Ishikawa (cell line): ENCODE results near the gene PHF2.
A peak's percentile ranks its signal among the peaks of the same experiment; 100 is the strongest.

Experiments
- CEBPB ChIP-seq: IDR thresholded peaks from 2 replicates; pipeline ENCODE4 v1.6.1; 2012
- CREB1 ChIP-seq: IDR thresholded peaks from 2 replicates; pipeline ENCODE4 v1.6.1; 2012; ENCODE audit warnings: low read depth
- EGR1 ChIP-seq: IDR thresholded peaks from 2 replicates; pipeline ENCODE4 v1.6.1; 2012
- EP300 ChIP-seq: IDR thresholded peaks from 2 replicates; pipeline ENCODE4 v1.6.1; 2012; ENCODE audit warnings: borderline replicate concordance
- FOXM1 ChIP-seq: IDR thresholded peaks from 2 replicates; pipeline ENCODE4 v1.6.1; 2012; ENCODE audit warnings: low read depth, borderline replicate concordance
- MAX ChIP-seq: IDR thresholded peaks from 2 replicates; pipeline ENCODE4 v1.6.1; 2012
- NFIC ChIP-seq: IDR thresholded peaks from 2 replicates; pipeline ENCODE4 v1.6.1; 2012
- RAD21 ChIP-seq: IDR thresholded peaks from 2 replicates; pipeline ENCODE4 v1.6.1; 2012; ENCODE audit warnings: low read depth
- REST ChIP-seq: IDR thresholded peaks from 2 replicates; pipeline ENCODE4 v1.6.1; 2012; ENCODE audit warnings: low read depth, mild to moderate bottlenecking
- TAF1 ChIP-seq: IDR thresholded peaks from 2 replicates; pipeline ENCODE4 v1.6.1; 2012; ENCODE audit warnings: low read depth, mild to moderate bottlenecking
- TCF12 ChIP-seq: IDR thresholded peaks from 2 replicates; pipeline ENCODE4 v1.6.1; 2012; ENCODE audit warnings: low read depth
- TEAD4 ChIP-seq: IDR thresholded peaks from 2 replicates; pipeline ENCODE4 v1.6.1; 2012
- USF1 ChIP-seq: IDR thresholded peaks from 2 replicates; pipeline ENCODE4 v1.6.1; 2012
- YY1 ChIP-seq: IDR thresholded peaks from 2 replicates; pipeline ENCODE4 v1.6.1; 2012; ENCODE audit warnings: low read depth
- ZBTB7A ChIP-seq: IDR thresholded peaks from 2 replicates; pipeline ENCODE4 v1.6.1; 2012; ENCODE audit warnings: low read depth

PHF2 gene

GRCh38 chr9:93574091-93574899 lies 2.1 kb upstream of the PHF2 start:
- TF ChIP-seq REST (no peak), NFIC (no peak), YY1 (no peak), TEAD4 (no peak), CEBPB (no peak), FOXM1 (no peak), RAD21 (no peak), TCF12 (no peak), EGR1 (no peak), TAF1 (no peak), USF1 (no peak)

GRCh38 chr9:93574900-93575795 lies 1.2 kb upstream of the PHF2 start:
- no peak for TF ChIP-seq REST
- TF ChIP-seq TAF1 = no peak
- no peak for TF ChIP-seq EP300
- TF ChIP-seq TEAD4 = no peak
- no peak for TF ChIP-seq RAD21
- no peak for TF ChIP-seq USF1
- no peak for TF ChIP-seq TCF12
- TF ChIP-seq YY1 = no peak
- TF ChIP-seq MAX = no peak
- no peak for TF ChIP-seq NFIC
- no peak for TF ChIP-seq FOXM1

GRCh38 chr9:93575796-93576257 lies 557 bp upstream of the PHF2 start:
- TF ChIP-seq RAD21 = no peak
- TF ChIP-seq TCF12 = no peak
- no peak for TF ChIP-seq EGR1
- TF ChIP-seq REST = no peak

- TF ChIP-seq RAD21 (no peak), MAX (peak; percentile 46; the same call in 1 of the 2 replicates), EP300 (no peak), CREB1 (no peak), REST (no peak), NFIC (peak; percentile 59), TAF1 (peak; percentile 27), FOXM1 (no peak), EGR1 (no peak), YY1 (peak; percentile 62; the same call in 1 of the 2 replicates), TEAD4 (0 out of 2 replicates have a peak, but pooled peaks have one; percentile 9), USF1 (0 out of 2 replicates have a peak, but pooled peaks have one; percentile 2), TCF12 (no peak), CEBPB (no peak), ZBTB7A (0 out of 2 replicates have a peak, but pooled peaks have one; percentile 38)
Observed at GRCh38 chr9:93577078-93577974, 942 bp downstream of the PHF2 start.
